ENCODE measurements around the gene CITED4. TPM values are rescaled to one million over a fixed set of nuclear protein-coding genes. Genes with fewer than 3 reads are reported as not detected.

CITED4 gene
- total RNA-seq, 1 donor from 2014 or later, result 7.1 TPM

DNA sequence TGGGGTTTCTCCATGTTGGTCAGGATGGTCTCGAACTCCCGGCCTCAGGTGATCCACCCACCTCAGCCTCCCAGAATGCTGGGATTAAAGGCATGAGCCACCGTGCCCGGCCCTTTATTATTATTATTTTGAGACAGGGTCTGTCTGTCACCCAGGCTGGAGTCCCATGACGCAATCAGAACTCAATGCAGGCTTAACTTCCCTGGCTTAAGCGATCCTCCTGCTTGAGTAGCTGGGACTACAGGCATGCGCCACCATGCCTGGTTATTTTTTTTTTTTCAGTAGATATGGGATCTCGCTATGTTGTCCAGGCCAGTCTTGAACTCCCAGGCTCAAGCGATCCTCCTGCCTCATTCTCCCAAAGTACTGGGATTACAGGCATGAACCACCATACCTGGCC, 47.1 kb upstream of the CITED4 start:
- H3K27ac Mint-ChIP-seq (ENCODE audit: unreplicated experiment), result no peak overlapping the region
- H3K36me3 Mint-ChIP-seq (ENCODE audit: low read depth, unreplicated experiment), result no peaks in the 10 kb centered on the region
- H3K36me3 ChIP-seq (ENCODE audit: insufficient read depth, low read length), result no peaks in the 10 kb centered on the region
- no peak overlapping the region for H2AFZ ChIP-seq (ENCODE audit: low read depth, low read length)
- H3K27me3 Mint-ChIP-seq (ENCODE audit: low read depth, unreplicated experiment), result no peaks in the 10 kb centered on the region
- no peaks in the 10 kb centered on the region for H3K9me3 ChIP-seq (ENCODE audit: insufficient read depth, low read depth, low read length)
- no peak overlapping the region for H3K9ac ChIP-seq (ENCODE audit: low read length)
- no peaks in the 10 kb centered on the region for H3K79me2 ChIP-seq (ENCODE audit: insufficient read depth, low read length)
- FAIRE-seq, result no peak
- H4K20me1 ChIP-seq (ENCODE audit: insufficient read depth, low read length), result no peaks in the 10 kb centered on the region
- no peaks in the 10 kb centered on the region for H3K4me1 ChIP-seq (ENCODE audit: insufficient read depth, low read length)
- TF ChIP-seq, protein P1, sequence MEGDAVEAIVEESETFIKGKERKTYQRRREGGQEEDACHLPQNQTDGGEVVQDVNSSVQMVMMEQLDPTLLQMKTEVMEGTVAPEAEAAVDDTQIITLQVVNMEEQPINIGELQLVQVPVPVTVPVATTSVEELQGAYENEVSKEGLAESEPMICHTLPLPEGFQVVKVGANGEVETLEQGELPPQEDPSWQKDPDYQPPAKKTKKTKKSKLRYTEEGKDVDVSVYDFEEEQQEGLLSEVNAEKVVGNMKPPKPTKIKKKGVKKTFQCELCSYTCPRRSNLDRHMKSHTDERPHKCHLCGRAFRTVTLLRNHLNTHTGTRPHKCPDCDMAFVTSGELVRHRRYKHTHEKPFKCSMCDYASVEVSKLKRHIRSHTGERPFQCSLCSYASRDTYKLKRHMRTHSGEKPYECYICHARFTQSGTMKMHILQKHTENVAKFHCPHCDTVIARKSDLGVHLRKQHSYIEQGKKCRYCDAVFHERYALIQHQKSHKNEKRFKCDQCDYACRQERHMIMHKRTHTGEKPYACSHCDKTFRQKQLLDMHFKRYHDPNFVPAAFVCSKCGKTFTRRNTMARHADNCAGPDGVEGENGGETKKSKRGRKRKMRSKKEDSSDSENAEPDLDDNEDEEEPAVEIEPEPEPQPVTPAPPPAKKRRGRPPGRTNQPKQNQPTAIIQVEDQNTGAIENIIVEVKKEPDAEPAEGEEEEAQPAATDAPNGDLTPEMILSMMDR (IDR thresholded peaks at IDR 0.05; ENCODE audit: insufficient read depth, low read depth, low read length), result no peak
- TF ChIP-seq EZH2 (IDR thresholded peaks at IDR 0.05; ENCODE audit: insufficient read depth, low read length), result no peak
- no peak for DNase-seq (ENCODE audit: low read depth)
- H3K4me3 Mint-ChIP-seq (ENCODE audit: unreplicated experiment), result no peak overlapping the region
- H3K27me3 ChIP-seq (ENCODE audit: insufficient read depth, low read length), result no peaks in the 10 kb centered on the region
- H3K4me3 ChIP-seq (ENCODE audit: insufficient read depth, low read depth, low read length), result no peak overlapping the region
- H3K9me3 Mint-ChIP-seq (ENCODE audit: unreplicated experiment), result no peaks in the 10 kb centered on the region
- no peaks in the 10 kb centered on the region for H3K4me1 Mint-ChIP-seq (ENCODE audit: low read depth, unreplicated experiment)
- H3K4me2 ChIP-seq (ENCODE audit: low read length), result no peak overlapping the region
- no peak overlapping the region for H3K27ac ChIP-seq (ENCODE audit: low read depth, low read length)

DNA sequence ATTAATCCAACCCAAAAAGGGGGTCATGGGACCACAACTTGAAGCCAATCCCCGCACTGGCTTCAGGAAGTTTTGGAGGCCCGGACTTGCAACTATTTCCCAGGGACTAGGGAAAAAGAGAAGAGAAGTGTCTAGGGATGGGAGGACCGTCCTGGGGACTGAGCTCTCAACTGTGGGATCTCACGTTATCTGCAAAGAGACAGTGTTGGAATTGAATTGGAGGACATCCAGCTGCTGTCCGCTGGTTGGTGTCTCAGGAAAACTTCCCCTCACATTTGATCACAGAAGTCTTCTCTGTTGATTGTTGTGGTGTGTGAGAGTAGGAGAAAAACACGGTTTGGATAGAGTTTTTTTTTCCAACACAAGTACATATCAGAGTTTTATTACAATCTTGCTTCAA, 46.2 kb upstream of the CITED4 start:
- Mint-ChIP-seq H3K4me1 (ENCODE audit: low read depth, unreplicated experiment) (no peaks in the 10 kb centered on the region), H3K27ac (ENCODE audit: unreplicated experiment) (no peak overlapping the region), H3K4me3 (ENCODE audit: unreplicated experiment) (no peak overlapping the region), H3K36me3 (ENCODE audit: low read depth, unreplicated experiment) (no peaks in the 10 kb centered on the region), H3K9me3 (ENCODE audit: unreplicated experiment) (no peaks in the 10 kb centered on the region), H3K27me3 (ENCODE audit: low read depth, unreplicated experiment) (no peaks in the 10 kb centered on the region)
- Histone ChIP-seq H3K4me2 (ENCODE audit: low read length) (no peak overlapping the region), H4K20me1 (ENCODE audit: insufficient read depth, low read length) (no peaks in the 10 kb centered on the region), H3K4me1 (ENCODE audit: insufficient read depth, low read length) (no peaks in the 10 kb centered on the region), H3K27me3 (ENCODE audit: insufficient read depth, low read length) (no peaks in the 10 kb centered on the region), H3K79me2 (ENCODE audit: insufficient read depth, low read length) (no peaks in the 10 kb centered on the region), H3K9ac (ENCODE audit: low read length) (no peak overlapping the region), H3K4me3 (ENCODE audit: insufficient read depth, low read depth, low read length) (no peak overlapping the region), H3K9me3 (ENCODE audit: insufficient read depth, low read depth, low read length) (no peaks in the 10 kb centered on the region), H3K36me3 (ENCODE audit: insufficient read depth, low read length) (no peaks in the 10 kb centered on the region), H3K27ac (ENCODE audit: low read depth, low read length) (no peak overlapping the region), H2AFZ (ENCODE audit: low read depth, low read length) (no peak overlapping the region)
- DNase-seq (ENCODE audit: low read depth) (no peak), FAIRE-seq (no peak)
- TF ChIP-seq EZH2 (IDR thresholded peaks at IDR 0.05; ENCODE audit: insufficient read depth, low read length), result no peak
- TF ChIP-seq, protein P1 (IDR thresholded peaks at IDR 0.05; ENCODE audit: insufficient read depth, low read depth, low read length), result no peak

DNA sequence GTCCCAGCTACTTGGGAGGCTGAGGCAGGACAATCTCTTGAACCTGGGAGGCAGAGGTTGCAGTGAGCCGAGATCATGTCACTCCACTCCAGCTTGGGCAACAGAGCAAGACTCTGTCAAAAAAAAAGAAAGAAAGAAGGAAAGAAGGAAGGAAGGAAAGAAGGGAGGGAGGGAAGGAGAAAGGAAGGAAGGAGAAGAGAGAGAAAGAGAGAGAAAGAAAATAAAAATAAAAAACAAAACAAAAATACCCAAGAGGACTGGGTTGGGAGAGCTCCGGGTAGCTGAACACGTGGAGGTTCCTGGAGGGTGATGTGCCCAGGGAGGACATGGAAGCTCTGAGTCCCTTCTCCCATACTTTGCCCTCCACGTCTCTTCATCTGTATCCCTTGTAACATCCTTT, 45.7 kb upstream of the CITED4 start:
- Histone ChIP-seq H3K4me3 (ENCODE audit: insufficient read depth, low read depth, low read length) (no peak overlapping the region), H4K20me1 (ENCODE audit: insufficient read depth, low read length) (no peaks in the 10 kb centered on the region), H3K79me2 (ENCODE audit: insufficient read depth, low read length) (no peaks in the 10 kb centered on the region), H3K9me3 (ENCODE audit: insufficient read depth, low read depth, low read length) (no peaks in the 10 kb centered on the region), H3K9ac (ENCODE audit: low read length) (no peak overlapping the region), H3K27me3 (ENCODE audit: insufficient read depth, low read length) (no peaks in the 10 kb centered on the region), H3K36me3 (ENCODE audit: insufficient read depth, low read length) (no peaks in the 10 kb centered on the region), H2AFZ (ENCODE audit: low read depth, low read length) (no peak overlapping the region), H3K27ac (ENCODE audit: low read depth, low read length) (no peak overlapping the region), H3K4me1 (ENCODE audit: insufficient read depth, low read length) (no peaks in the 10 kb centered on the region), H3K4me2 (ENCODE audit: low read length) (no peak overlapping the region)
- TF ChIP-seq, protein P1 (IDR thresholded peaks at IDR 0.05; ENCODE audit: insufficient read depth, low read depth, low read length), result no peak
- TF ChIP-seq EZH2 (IDR thresholded peaks at IDR 0.05; ENCODE audit: insufficient read depth, low read length), result no peak
- no peak overlapping the region for H3K4me3 Mint-ChIP-seq (ENCODE audit: unreplicated experiment)
- no peaks in the 10 kb centered on the region for H3K36me3 Mint-ChIP-seq (ENCODE audit: low read depth, unreplicated experiment)
- no peaks in the 10 kb centered on the region for H3K9me3 Mint-ChIP-seq (ENCODE audit: unreplicated experiment)
- H3K27ac Mint-ChIP-seq (ENCODE audit: unreplicated experiment), result no peak overlapping the region
- FAIRE-seq (no peak), DNase-seq (ENCODE audit: low read depth) (no peak)
- H3K27me3 Mint-ChIP-seq (ENCODE audit: low read depth, unreplicated experiment), result no peaks in the 10 kb centered on the region
- H3K4me1 Mint-ChIP-seq (ENCODE audit: low read depth, unreplicated experiment), result no peaks in the 10 kb centered on the region
